Upper lobe of right lung (tissue), 1 donor: ENCODE measurements around the gene COPZ2. TPM values are rescaled to one million over a fixed set of nuclear protein-coding genes. Genes with fewer than 3 reads are reported as not detected.

Source experiments
- ATAC-seq: fragments of 200-7000 bp; cut with Tn5 transposase; one replicate; pipeline ENCODE4 v1.9.1; 2020; ENCODE audit warnings: mild to moderate bottlenecking, moderate library complexity
- DNase-seq: peaks from one replicate; pipeline ENCODE4 v3.0.0-alpha.2; 2020
- H3K27ac ChIP-seq: fragments of 200-600 bp; one replicate; pipeline ENCODE4 v1.8.0; 2022
- H3K27me3 ChIP-seq: fragments of 200-600 bp; one replicate; pipeline ENCODE4 v1.8.0; 2022; ENCODE audit warnings: mild to moderate bottlenecking
- H3K36me3 ChIP-seq: fragments of 200-600 bp; one replicate; pipeline ENCODE4 v1.8.0; 2022
- H3K4me1 ChIP-seq: fragments of 200-600 bp; one replicate; pipeline ENCODE4 v1.8.0; 2022
- H3K4me3 ChIP-seq: fragments of 200-600 bp; one replicate; pipeline ENCODE4 v1.8.0; 2022; ENCODE audit warnings: mild to moderate bottlenecking
- H3K9me3 ChIP-seq: fragments of 200-600 bp; one replicate; pipeline ENCODE4 v1.8.0; 2022
- intact Hi-C: fragments of 100-400 bp; cut with DNase I; formaldehyde crosslinking; loops from one replicate; pipeline ENCODE4 v1.11.0; 2022
- microRNA-seq: library from miRNA; unstranded; fragments of <30 nt; microRNA quantifications from one replicate; pipeline ENCODE4 v1.2.0, GENCODE V29; 2020; ENCODE audit warnings: borderline microRNAs expressed
- total RNA-seq: library from RNA; stranded (reverse); fragmentation: NEBNext Ultra II Directional; extraction: Animal tissue kit (Norgen Biotek cat#: 25700); gene quantifications from one replicate; pipeline ENCODE4 v1.2.1, GENCODE V29; 2021
- TF ChIP-seq, protein P1 (sequence below): fragments of 200-600 bp; IDR thresholded peaks from one replicate; pipeline ENCODE4 v1.8.0; 2022; ENCODE audit warnings: antibody characterized with exemption
- donor health status: DM: no; HTN: yes; CAD: no; lungs with severe emphysema.

The COPZ2 gene
- total RNA-seq, 1 donor from 2014 or later: 24.5 TPM

GRCh38 chr17:47981462-47981861, 56.1 kb downstream of the COPZ2 start:
- H3K27me3 ChIP-seq: no peaks in the 10 kb centered on the region
- H3K4me3 ChIP-seq: no peak overlapping the region
- H3K9me3 ChIP-seq: no peaks in the 10 kb centered on the region
- DNase-seq (no peak), ATAC-seq (peak; percentile 4)
- peaks cover 16% of the 10 kb centered on the region for H3K4me1 ChIP-seq
- H3K27ac ChIP-seq: no peak overlapping the region
- TF ChIP-seq, protein P1, sequence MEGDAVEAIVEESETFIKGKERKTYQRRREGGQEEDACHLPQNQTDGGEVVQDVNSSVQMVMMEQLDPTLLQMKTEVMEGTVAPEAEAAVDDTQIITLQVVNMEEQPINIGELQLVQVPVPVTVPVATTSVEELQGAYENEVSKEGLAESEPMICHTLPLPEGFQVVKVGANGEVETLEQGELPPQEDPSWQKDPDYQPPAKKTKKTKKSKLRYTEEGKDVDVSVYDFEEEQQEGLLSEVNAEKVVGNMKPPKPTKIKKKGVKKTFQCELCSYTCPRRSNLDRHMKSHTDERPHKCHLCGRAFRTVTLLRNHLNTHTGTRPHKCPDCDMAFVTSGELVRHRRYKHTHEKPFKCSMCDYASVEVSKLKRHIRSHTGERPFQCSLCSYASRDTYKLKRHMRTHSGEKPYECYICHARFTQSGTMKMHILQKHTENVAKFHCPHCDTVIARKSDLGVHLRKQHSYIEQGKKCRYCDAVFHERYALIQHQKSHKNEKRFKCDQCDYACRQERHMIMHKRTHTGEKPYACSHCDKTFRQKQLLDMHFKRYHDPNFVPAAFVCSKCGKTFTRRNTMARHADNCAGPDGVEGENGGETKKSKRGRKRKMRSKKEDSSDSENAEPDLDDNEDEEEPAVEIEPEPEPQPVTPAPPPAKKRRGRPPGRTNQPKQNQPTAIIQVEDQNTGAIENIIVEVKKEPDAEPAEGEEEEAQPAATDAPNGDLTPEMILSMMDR: no peak
- intact Hi-C loops: no loop called here
- H3K36me3 ChIP-seq: peaks cover 61% of the 10 kb centered on the region

GRCh38 chr17:47980541-47980940, 57.1 kb downstream of the COPZ2 start:
- TF ChIP-seq, protein P1: no peak
- H3K36me3 ChIP-seq: peaks cover 69% of the 10 kb centered on the region
- no peak for DNase-seq
- no peaks in the 10 kb centered on the region for H3K27me3 ChIP-seq
- intact Hi-C loops: no loop called here
- no peaks in the 10 kb centered on the region for H3K9me3 ChIP-seq
- peaks cover 16% of the 10 kb centered on the region for H3K4me1 ChIP-seq
- no peak overlapping the region for H3K27ac ChIP-seq
- no peak overlapping the region for H3K4me3 ChIP-seq
- no peak for ATAC-seq

GRCh38 chr17:47978324-47978723, 59.3 kb downstream of the COPZ2 start:
- Histone ChIP-seq H3K27ac (no peak overlapping the region), H3K27me3 (no peaks in the 10 kb centered on the region), H3K4me1 (peaks cover 8% of the 10 kb centered on the region), H3K4me3 (no peak overlapping the region), H3K9me3 (no peaks in the 10 kb centered on the region), H3K36me3 (peaks cover 86% of the 10 kb centered on the region)
- ATAC-seq (peak; percentile 78), DNase-seq (no peak)
- intact Hi-C loops: no loop called here
- TF ChIP-seq, protein P1: peak; percentile 62

Small RNA genes lying within 50 kb of the gene (microRNA-seq; reads per million reads assigned to microRNA genes)
- gene MIR152: 520 reads per million, percentile 81 among the genes with 10 or more reads in this experiment

Other genes with a start within 250 kb of the COPZ2 start
- 14.4 TPM for gene OSBPL7, start 216.0 kb downstream of the COPZ2 start, total RNA-seq
- gene MRPL10, start 206.3 kb downstream of the COPZ2 start, total RNA-seq: 29.2 TPM
- gene LRRC46, start 206.1 kb downstream of the COPZ2 start, total RNA-seq: 1.1 TPM
- 30.5 TPM for gene SCRN2, start 196.5 kb downstream of the COPZ2 start, total RNA-seq
- gene SP6, start 186.6 kb downstream of the COPZ2 start, total RNA-seq: 8.5 TPM
- gene SP2, start 141.6 kb downstream of the COPZ2 start, total RNA-seq: 16.9 TPM
- gene PNPO, start 96.2 kb downstream of the COPZ2 start, total RNA-seq: 29.4 TPM
- gene PRR15L, start 79.9 kb downstream of the COPZ2 start, total RNA-seq: 47.4 TPM
- gene CDK5RAP3, start 66.7 kb downstream of the COPZ2 start, total RNA-seq: 140 TPM
- 201 TPM for gene NFE2L1, start 10.6 kb upstream of the COPZ2 start, total RNA-seq
- 34.0 TPM for gene CBX1, start 63.7 kb upstream of the COPZ2 start, total RNA-seq
- 20.8 TPM for gene SNX11, start 70.0 kb upstream of the COPZ2 start, total RNA-seq